NB4 (cell line): ENCODE results near the gene CORO6.
A peak's percentile ranks its signal among the peaks of the same experiment; 100 is the strongest.

ENCODE experiments used
- DNase-seq: peaks from one replicate; pipeline ENCODE4 v3.0.0; 2010; ENCODE audit warnings: low read depth
- H3K4me3 ChIP-seq: one replicate; pipeline ENCODE4 v1.5.1; 2011; ENCODE audit warnings: mild to moderate bottlenecking, low read depth, low read length, moderate library complexity
- CTCF ChIP-seq: IDR thresholded peaks from one replicate; pipeline ENCODE4 v1.5.1; 2012; ENCODE audit warnings: low read depth, low read length
- MYC ChIP-seq: IDR thresholded peaks from 2 replicates; pipeline ENCODE4 v1.6.1; 2011; ENCODE audit warnings: low read depth, low read length
- POLR2A ChIP-seq: IDR thresholded peaks from 2 replicates; pipeline ENCODE4 v1.6.1; 2011; ENCODE audit warnings: mild to moderate bottlenecking; ENCODE audit not compliant: insufficient read length; ENCODE audit errors: extremely low read depth
- TF ChIP-seq, protein P1 (sequence below): IDR thresholded peaks from 2 replicates; pipeline ENCODE4 v1.6.1; 2011; ENCODE audit warnings: low read depth, low read length

Gene CORO6

GRCh38 chr17:29571486-29571882 lies 51.2 kb downstream of the CORO6 start:
- TF ChIP-seq, protein P1, sequence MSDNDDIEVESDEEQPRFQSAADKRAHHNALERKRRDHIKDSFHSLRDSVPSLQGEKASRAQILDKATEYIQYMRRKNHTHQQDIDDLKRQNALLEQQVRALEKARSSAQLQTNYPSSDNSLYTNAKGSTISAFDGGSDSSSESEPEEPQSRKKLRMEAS: no peak
- no peak for TF ChIP-seq CTCF
- TF ChIP-seq MYC: no peak
- TF ChIP-seq POLR2A: no peak
- no peak overlapping the region for H3K4me3 ChIP-seq
- no peak for DNase-seq

- no peak overlapping the region for H3K4me3 ChIP-seq
- TF ChIP-seq POLR2A: no peak
- TF ChIP-seq MYC: no peak
- TF ChIP-seq, protein P1: no peak
- no peak for DNase-seq
Measured at GRCh38 chr17:29570521-29570920, 52.2 kb downstream of the CORO6 start.

DNA sequence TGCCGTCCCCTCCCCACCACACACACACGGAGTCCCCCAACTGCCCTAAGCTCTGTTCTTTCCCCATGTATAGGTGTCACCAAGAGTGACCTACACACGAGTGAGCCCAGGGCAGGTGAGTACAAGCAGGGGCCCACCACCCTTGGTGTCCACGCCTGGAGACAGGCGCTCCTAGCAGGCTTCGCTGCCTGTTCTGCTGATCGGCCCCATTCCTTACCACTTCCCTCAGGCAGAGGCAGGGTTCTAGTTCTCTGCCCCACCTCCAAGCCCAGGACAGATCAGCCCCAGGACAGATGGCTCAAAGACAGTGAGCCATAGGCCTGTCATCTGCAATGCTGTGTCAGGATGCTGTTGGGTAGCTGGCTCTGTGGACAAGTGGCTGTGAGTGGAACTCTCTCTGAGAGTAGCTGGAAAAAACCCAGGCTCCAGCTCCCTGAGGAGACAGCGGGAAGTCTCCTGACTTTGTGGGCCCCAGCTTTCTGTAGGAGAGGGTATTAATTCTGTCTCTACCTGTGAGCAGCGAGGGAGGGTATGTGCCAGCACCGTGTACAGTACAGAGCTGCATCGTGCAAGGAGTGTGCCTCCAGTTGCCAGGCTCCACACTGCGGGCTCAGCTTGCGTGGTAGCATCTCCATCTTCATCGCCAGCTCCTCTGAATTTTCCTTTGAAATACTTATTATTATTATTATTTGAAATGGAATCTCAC lies 53.3 kb downstream of the CORO6 start:
- peak overlapping the region; percentile 74 for H3K4me3 ChIP-seq
- DNase-seq: no peak
- TF ChIP-seq POLR2A (no peak), CTCF (no peak), MYC (no peak)
- TF ChIP-seq, protein P1: no peak

- H3K4me3 ChIP-seq: peak within 1 kb of the TSS; percentile 83
- DNase-seq: peak; percentile 96
- TF ChIP-seq POLR2A (peak; percentile 80), CTCF (no peak), MYC (peak; percentile 30; the same call in 1 of the 2 replicates)
- TF ChIP-seq, protein P1: peak; percentile 15; the same call in 1 of the 2 replicates
Measured at GRCh38 chr17:29568331-29569244, 54.1 kb downstream of the CORO6 start, which contains the start of gene TP53I13. Gene TP53I13 (plus strand): TSS chr17:29568701. CDS start chr17:29568759, 58 bp downstream.

DNA sequence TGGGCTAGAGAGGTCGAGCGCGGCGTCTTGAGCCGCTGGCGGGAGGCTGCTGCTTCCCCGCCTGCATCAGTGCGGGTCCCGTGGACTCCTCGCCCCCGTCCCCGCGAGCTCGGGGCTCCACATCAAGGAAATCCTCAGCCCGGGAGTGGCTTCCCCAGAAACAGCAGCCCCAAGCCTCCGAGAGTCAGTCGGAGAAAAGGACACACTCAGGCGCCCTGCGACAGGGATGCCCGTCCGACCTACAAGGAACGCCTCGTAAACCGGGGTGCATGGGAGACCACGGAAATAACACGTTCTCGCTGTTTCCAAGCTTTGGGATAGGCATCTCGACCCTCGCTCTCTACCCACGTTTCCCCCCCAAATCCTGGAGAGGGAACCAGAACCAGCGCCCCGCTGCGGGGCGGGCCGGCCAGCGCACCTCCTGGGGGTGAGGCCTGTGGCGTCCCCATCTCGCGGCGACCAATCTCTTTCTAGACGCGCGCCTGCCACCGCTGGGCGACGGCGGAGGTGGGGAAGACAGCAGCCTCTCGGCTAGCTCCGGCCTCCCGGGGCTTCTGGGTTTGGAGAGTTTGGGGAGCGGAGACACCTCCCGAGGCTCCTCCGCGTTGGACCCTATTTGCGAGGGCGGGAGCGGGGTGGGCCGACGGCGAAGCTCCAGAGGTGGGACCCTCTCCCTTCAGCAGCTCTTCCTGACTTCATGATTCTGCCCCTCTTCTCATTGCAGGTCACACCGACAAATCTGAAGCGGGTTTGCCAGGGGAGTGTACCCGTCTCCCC lies 55.0 kb downstream of the CORO6 start:
- no peak for TF ChIP-seq MYC
- peak; percentile 20 for TF ChIP-seq CTCF
- DNase-seq: peak; percentile 90
- peak overlapping the region; percentile 83 for H3K4me3 ChIP-seq

DNA sequence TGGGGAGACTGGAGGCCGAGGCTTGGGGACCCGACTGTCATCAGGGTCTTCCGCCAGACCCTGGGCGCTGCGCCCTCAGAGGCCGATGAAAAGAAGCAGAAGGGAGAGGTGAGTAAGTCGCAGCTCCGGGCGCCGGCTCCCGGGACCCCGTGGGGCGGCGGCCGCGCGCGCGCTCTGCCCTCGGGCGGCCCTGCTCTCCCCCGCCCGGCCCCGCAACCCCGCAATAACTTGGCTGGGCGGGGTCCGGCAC lies 55.5 kb downstream of the CORO6 start:
- peak overlapping the region; percentile 83 for H3K4me3 ChIP-seq
- no peak for TF ChIP-seq CTCF
- no peak for TF ChIP-seq POLR2A
- TF ChIP-seq, protein P1: no peak
- TF ChIP-seq MYC: no peak
- DNase-seq: no peak
